GM23248 (cell line): ENCODE results near the gene NAB1.

Experiments used
- EZH2 ChIP-seq: fragments of 200-600 bp; sonication (generic); IDR thresholded peaks from 2 replicates; pipeline ENCODE4 v1.6.1; 2018; ENCODE audit warnings: antibody characterized with exemption, mild to moderate bottlenecking; ENCODE audit not compliant: insufficient read depth, poor library complexity, severe bottlenecking
- EZH2phosphoT487 ChIP-seq: fragments of 200-600 bp; sonication (generic); IDR thresholded peaks from 2 replicates; pipeline ENCODE4 v1.6.1; 2018; ENCODE audit warnings: antibody characterized with exemption, moderate library complexity, mild to moderate bottlenecking, low read depth; ENCODE audit not compliant: insufficient read depth

- TF ChIP-seq EZH2 (no peak), EZH2phosphoT487 (no peak)
These were observed 6.2 kb downstream of the NAB1 start for GRCh38 chr2:190655113-190655512.
